HG03378 (cell line): ENCODE results near the gene PJA1.
A peak's percentile ranks its signal among the peaks of the same experiment; 100 is the strongest.

Experiments
- ATAC-seq: cut with Tn5 transposase; IDR thresholded peaks from one replicate; pipeline ENCODE4 v1.9.1; 2021; ENCODE audit warnings: mild to moderate bottlenecking, moderate library complexity; ENCODE audit not compliant: unreplicated experiment

Gene PJA1

GRCh38 chrX:69165087-69165651 lies at the start of gene PJA1:
Gene PJA1 (minus strand): TSS chrX:69165453. CDS start chrX:69163073, 2,380 bp downstream.
- ATAC-seq = peak; percentile 62

GRCh38 chrX:69214463-69214862 lies 49.2 kb upstream of the PJA1 start:
- ATAC-seq = no peak

GRCh38 chrX:69211701-69212100 lies 46.4 kb upstream of the PJA1 start:
- ATAC-seq = no peak

GRCh38 chrX:69210581-69210980 lies 45.3 kb upstream of the PJA1 start:
- no peak for ATAC-seq

GRCh38 chrX:69207216-69207615 lies 42.0 kb upstream of the PJA1 start:
- ATAC-seq = no peak

GRCh38 chrX:69203638-69204037 lies 38.4 kb upstream of the PJA1 start:
- no peak for ATAC-seq

- no peak for ATAC-seq
Observed at GRCh38 chrX:69197690-69198089, 32.4 kb upstream of the PJA1 start.

GRCh38 chrX:69196666-69197065 lies 31.4 kb upstream of the PJA1 start:
- ATAC-seq = no peak

- no peak for ATAC-seq
Observed at GRCh38 chrX:69195810-69196209, 30.6 kb upstream of the PJA1 start.

- no peak for ATAC-seq
Observed at GRCh38 chrX:69195192-69195591, 29.9 kb upstream of the PJA1 start.

- no peak for ATAC-seq
Observed at GRCh38 chrX:69192603-69193002, 27.4 kb upstream of the PJA1 start.

- ATAC-seq = no peak
Observed at GRCh38 chrX:69189576-69190371, 24.5 kb upstream of the PJA1 start.

GRCh38 chrX:69186651-69187050 lies 21.4 kb upstream of the PJA1 start:
- ATAC-seq = no peak

GRCh38 chrX:69185886-69186285 lies 20.6 kb upstream of the PJA1 start:
- ATAC-seq = no peak

- ATAC-seq = no peak
Observed at GRCh38 chrX:69185141-69185540, 19.9 kb upstream of the PJA1 start.

GRCh38 chrX:69182818-69183380 lies 17.6 kb upstream of the PJA1 start:
- no peak for ATAC-seq

- no peak for ATAC-seq
Observed at GRCh38 chrX:69179380-69179911, 14.2 kb upstream of the PJA1 start.

GRCh38 chrX:69178592-69178991 lies 13.3 kb upstream of the PJA1 start:
- no peak for ATAC-seq

- ATAC-seq = no peak
Observed at GRCh38 chrX:69177511-69178162, 12.4 kb upstream of the PJA1 start.

- ATAC-seq = no peak
Observed at GRCh38 chrX:69176053-69176452, 10.8 kb upstream of the PJA1 start.

GRCh38 chrX:69173906-69174305 lies 8.7 kb upstream of the PJA1 start:
- no peak for ATAC-seq

GRCh38 chrX:69172937-69173336 lies 7.7 kb upstream of the PJA1 start:
- no peak for ATAC-seq
